H1 (cell line): Measurements from ENCODE around the gene MYL7. TPM values are rescaled to one million over a fixed set of nuclear protein-coding genes. Genes with fewer than 3 reads are reported as not detected.

Experiments used
- CTCF ChIA-PET: fragments of 300-600 bp; sonication (Branson Sonifier 250); formaldehyde crosslinking; loops from one replicate; lab custom pipeline; 2021; ENCODE audit not compliant: partially characterized antibody; lab: Charles Lee
- POLR2A ChIA-PET: fragments of 300-600 bp; sonication (Branson Sonifier 250); formaldehyde crosslinking; loops from one replicate; lab custom pipeline; 2021; ENCODE audit warnings: inconsistent platforms; ENCODE audit not compliant: partially characterized antibody; lab: Charles Lee
- DNase-seq, 2 experiments: peaks; one replicate each; pipeline versions ENCODE4 v3.0.0 to v3.0.0-alpha.2; 2010 to 2022; ENCODE audit warnings: low spot score in 2 of 2, low read depth in 1 of 2, mixed read lengths in 1 of 2
- FAIRE-seq: peaks from 2 replicates; lab custom pipeline; 2011; peaks lifted over from hg19 to GRCh38; lab: Jason Lieb, UNC
- H2AFZ ChIP-seq: 2 replicates; pipeline ENCODE4 v1.8.1; 2012; ENCODE audit warnings: low read length, inconsistent platforms
- H2AK5ac ChIP-seq: 2 replicates; pipeline ENCODE4 v1.6.1; 2013; ENCODE audit warnings: low read depth, low read length
- H2BK120ac ChIP-seq: replicated peaks from 2 replicates; pipeline ENCODE3; 2013; ENCODE audit warnings: low read depth, low read length, inconsistent platforms
- H2BK12ac ChIP-seq: 2 replicates; pipeline ENCODE4 v1.6.1; 2013; ENCODE audit warnings: low read depth, low read length
- H2BK15ac ChIP-seq: 2 replicates; pipeline ENCODE4 v1.6.1; 2013; ENCODE audit warnings: low read length
- H2BK20ac ChIP-seq: 2 replicates; pipeline ENCODE4 v1.6.1; 2013; ENCODE audit warnings: low read length
- H2BK5ac ChIP-seq: 2 replicates; pipeline ENCODE4 v1.6.1; 2013; ENCODE audit warnings: low read depth, low read length
- H3K14ac ChIP-seq: 2 replicates; pipeline ENCODE4 v1.6.1; 2013; ENCODE audit warnings: inconsistent platforms; ENCODE audit not compliant: insufficient read length
- H3K18ac ChIP-seq: 2 replicates; pipeline ENCODE4 v1.6.1; 2013; ENCODE audit warnings: low read length; ENCODE audit errors: extremely low read depth
- H3K23ac ChIP-seq: 2 replicates; pipeline ENCODE4 v1.6.1; 2013; ENCODE audit warnings: inconsistent platforms; ENCODE audit not compliant: insufficient read length
- H3K23me2 ChIP-seq: 2 replicates; pipeline ENCODE4 v1.6.1; 2013; ENCODE audit warnings: low read depth, low read length
- H3K27ac ChIP-seq: 2 replicates; pipeline ENCODE4 v1.6.1; 2011; ENCODE audit warnings: low read depth, low read length, inconsistent platforms
- H3K27me3 ChIP-seq, 4 experiments: replicated peaks in 1 of 4; 1 replicate in 1 of 4; 2 replicates in 3 of 4; pipeline versions ENCODE4 v1.6.1 to v1.8.1; 2011 to 2013; ENCODE audit warnings: low read length in 3 of 4, mild to moderate bottlenecking in 3 of 4, inconsistent platforms in 2 of 4, mixed read lengths in 2 of 4, moderate library complexity in 1 of 4; ENCODE audit not compliant: control insufficient read depth in 3 of 4, insufficient read depth in 3 of 4; ENCODE audit errors: extremely low read depth in 1 of 4
- H3K36me3 ChIP-seq, 4 experiments: 2 replicates each; pipeline versions ENCODE4 v1.6.1 to v1.8.1; 2011 to 2013; ENCODE audit warnings: mild to moderate bottlenecking in 4 of 4, low read length in 3 of 4, moderate library complexity in 2 of 4, control low read depth in 1 of 4, inconsistent platforms in 1 of 4; ENCODE audit not compliant: insufficient read depth in 4 of 4, control insufficient read depth in 2 of 4
- H3K4ac ChIP-seq: replicated peaks from 2 replicates; pipeline ENCODE3; 2013; ENCODE audit warnings: low read length, low read depth, mixed read lengths, inconsistent platforms; ENCODE audit not compliant: insufficient read length
- H3K4me1 ChIP-seq, 4 experiments: replicated peaks in 1 of 4; 1 replicate in 1 of 4; 2 replicates in 3 of 4; pipeline versions ENCODE4 v1.6.1 to v1.8.1; 2011 to 2013; ENCODE audit warnings: low read length in 3 of 4, inconsistent platforms in 2 of 4, mixed read lengths in 1 of 4; ENCODE audit not compliant: insufficient read depth in 4 of 4, control insufficient read depth in 3 of 4
- H3K4me2 ChIP-seq, 2 experiments: 2 replicates each; pipeline versions ENCODE4 v1.6.1 to v1.8.1; 2011 to 2013; ENCODE audit warnings: low read depth in 2 of 2, low read length in 2 of 2, control low read depth in 1 of 2, inconsistent platforms in 1 of 2, mild to moderate bottlenecking in 1 of 2; ENCODE audit not compliant: insufficient read depth in 1 of 2
- H3K4me3 ChIP-seq, 4 experiments: fragments of 200-600, 300-600 bp in 1 of 4; sonication (generic), shearing (Covaris generic), sonication (Bioruptor Twin) in 1 of 4; 2 replicates each; pipeline versions ENCODE4 v1.5.1 to v1.8.1; 2011 to 2016; ENCODE audit warnings: low read length in 4 of 4, low read depth in 3 of 4, control low read depth in 2 of 4, inconsistent platforms in 2 of 4, mild to moderate bottlenecking in 2 of 4, mixed read lengths in 1 of 4, moderate library complexity in 1 of 4; ENCODE audit not compliant: insufficient read depth in 2 of 4; ENCODE audit errors: extremely low read depth in 1 of 4
- H3K56ac ChIP-seq: replicated peaks from 2 replicates; pipeline ENCODE3; 2013; ENCODE audit warnings: low read depth, mild to moderate bottlenecking, mixed read lengths, low read length, inconsistent platforms; ENCODE audit not compliant: insufficient read length
- H3K79me1 ChIP-seq: 2 replicates; pipeline ENCODE4 v1.6.1; 2013; ENCODE audit warnings: low read depth, low read length, control low read depth
- H3K79me2 ChIP-seq, 2 experiments: 2 replicates each; pipeline versions ENCODE4 v1.6.1 to v1.8.1; 2012 to 2013; ENCODE audit warnings: low read length in 2 of 2, mild to moderate bottlenecking in 2 of 2, inconsistent platforms in 1 of 2; ENCODE audit not compliant: insufficient read depth in 2 of 2, control insufficient read depth in 1 of 2
- H3K9ac ChIP-seq, 4 experiments: replicated peaks in 1 of 4; 1 replicate in 1 of 4; 2 replicates in 3 of 4; pipeline versions ENCODE4 v1.6.1 to v1.8.1; 2011 to 2013; ENCODE audit warnings: low read depth in 3 of 4, low read length in 3 of 4, control low read depth in 2 of 4, mild to moderate bottlenecking in 2 of 4, moderate library complexity in 2 of 4, inconsistent platforms in 1 of 4; ENCODE audit errors: extremely low read depth in 1 of 4
- H3K9me3 ChIP-seq, 2 experiments: 2 replicates each; pipeline versions ENCODE4 v1.6.1 to v1.8.1; 2012 to 2013; ENCODE audit warnings: mild to moderate bottlenecking in 2 of 2, moderate library complexity in 2 of 2, control low read depth in 1 of 2, inconsistent platforms in 1 of 2, low read depth in 1 of 2, low read length in 1 of 2, mixed read lengths in 1 of 2; ENCODE audit not compliant: insufficient read depth in 2 of 2
- H4K20me1 ChIP-seq, 2 experiments: replicated peaks in 1 of 2; 2 replicates each; pipeline versions ENCODE3 to v1.8.1; 2011 to 2013; ENCODE audit warnings: inconsistent platforms in 2 of 2, low read length in 2 of 2, mild to moderate bottlenecking in 1 of 2; ENCODE audit not compliant: insufficient read depth in 2 of 2, control insufficient read depth in 1 of 2
- H4K5ac ChIP-seq: 2 replicates; pipeline ENCODE4 v1.6.1; 2013; ENCODE audit warnings: low read length, low read depth, mixed read lengths, inconsistent platforms; ENCODE audit not compliant: insufficient read length
- H4K8ac ChIP-seq: 2 replicates; pipeline ENCODE4 v1.8.0; 2013; ENCODE audit warnings: mild to moderate bottlenecking, moderate library complexity, low read length, inconsistent platforms; ENCODE audit not compliant: insufficient read depth; ENCODE audit errors: extremely low read depth
- H4K91ac ChIP-seq: replicated peaks from 2 replicates; pipeline ENCODE3; 2013; ENCODE audit warnings: low read length, mixed read lengths, inconsistent platforms; ENCODE audit not compliant: insufficient read length
- BACH1 ChIP-seq: IDR thresholded peaks from 2 replicates; pipeline ENCODE4 v1.6.1; 2012; ENCODE audit warnings: low read length, improper control_type of control experiment
- CBX8 ChIP-seq: fragments of 300-800, 300-1000 bp; sonication (generic); IDR thresholded peaks from 2 replicates; pipeline ENCODE4 v1.7.1; 2016; ENCODE audit warnings: low read depth, low read length, borderline replicate concordance
- CEBPB ChIP-seq: IDR thresholded peaks from 2 replicates; pipeline ENCODE4 v1.6.1; 2012; ENCODE audit warnings: low read depth, low read length
- CHD1 ChIP-seq: IDR thresholded peaks from 2 replicates; pipeline ENCODE4 v1.6.1; 2012; ENCODE audit warnings: low read depth, low read length, improper control_type of control experiment
- HDAC6 ChIP-seq: IDR thresholded peaks from one replicate; pipeline ENCODE4 v1.7.1; 2012; ENCODE audit warnings: low read depth, mild to moderate bottlenecking, inconsistent platforms, low read length, moderate library complexity
- RNF2 ChIP-seq: fragments of 200-900, 300-1000 bp; sonication (generic); IDR thresholded peaks from 2 replicates; pipeline ENCODE4 v1.7.1; 2016; ENCODE audit warnings: borderline replicate concordance, low read depth, mild to moderate bottlenecking, antibody characterized with exemption, low read length; ENCODE audit not compliant: poor library complexity, severe bottlenecking; ENCODE audit errors: missing control alignments
- RXRA ChIP-seq: IDR thresholded peaks from 2 replicates; pipeline ENCODE4 v1.6.1; 2011; ENCODE audit warnings: low read depth, mild to moderate bottlenecking, low read length, moderate library complexity; ENCODE audit not compliant: insufficient read depth
- SIN3A ChIP-seq, 2 experiments: IDR thresholded peaks in 1 of 2; conservative IDR thresholded peaks in 1 of 2; 2 replicates each; pipeline ENCODE4 v1.6.1; 2011 to 2012; ENCODE audit warnings: low read length in 2 of 2, improper control_type of control experiment in 1 of 2, low read depth in 1 of 2, mild to moderate bottlenecking in 1 of 2
- SRF ChIP-seq: IDR thresholded peaks from 2 replicates; pipeline ENCODE4 v1.6.1; 2011; ENCODE audit warnings: mild to moderate bottlenecking, low read depth, low read length, moderate library complexity
- TCF12 ChIP-seq: IDR thresholded peaks from 2 replicates; pipeline ENCODE4 v1.6.1; 2011; ENCODE audit warnings: low read depth, mild to moderate bottlenecking, low read length
- ZNF274 ChIP-seq: IDR thresholded peaks from 2 replicates; pipeline ENCODE4 v1.7.0; 2012; ENCODE audit warnings: low read length, borderline replicate concordance; ENCODE audit errors: extremely low read depth
- WGBS, 2 experiments: shearing (Covaris generic) in 1 of 2; methylation state at CpG; one replicate each; pipeline versions ENCODE4 v1.1.6 to v1.1.7; 2013 to 2015; ENCODE audit warnings: low lambda C conversion rate in 2 of 2, mixed read lengths in 2 of 2, inconsistent platforms in 1 of 2, low coverage in 1 of 2, missing lambda C conversion rate in 1 of 2; ENCODE audit not compliant: insufficient replicate concordance in 2 of 2, insufficient coverage in 1 of 2, insufficient read length in 1 of 2; ENCODE audit errors: extremely low coverage in 1 of 2, missing lambda C conversion rate in 1 of 2; 5-methylcytosine and 5-hydroxymethylcytosine counted together
- polyA plus RNA-seq, 7 experiments: library from polyadenylated mRNA; depleted of rRNA in 3 of 7; stranded (reverse) in 5 of 7; unstranded in 2 of 7; fragments of >200 nt in 5 of 7; fragments of 200-250 nt in 2 of 7; gene quantifications; 1 replicate in 5 of 7; 2 replicates in 1 of 7; 4 replicates in 1 of 7; pipeline versions ENCODE4 v1.2.1 to v1.2.3, GENCODE V29; 2011 to 2013; ENCODE audit warnings: missing spikeins in 2 of 7, mixed read lengths in 2 of 7
- total RNA-seq: library from RNA; stranded (reverse); fragmentation: NEBNext Ultra II Directional; extraction: Animal tissue kit (Norgen Biotek cat#: 25700); gene quantifications from 2 replicates; pipeline ENCODE4 v1.2.1, GENCODE V29; 2021
- TF ChIP-seq, protein P1 (sequence below): IDR thresholded peaks from 2 replicates; pipeline ENCODE4 v1.6.1; 2011; ENCODE audit warnings: low read length, improper control_type of control experiment

The MYL7 gene
- total and polyA plus RNA-seq, 2 of the 8 experiments (the other 6 are each of a cell fraction or from before 2014, with no cell fraction given) = 3.3 to 3.4 TPM

DNA sequence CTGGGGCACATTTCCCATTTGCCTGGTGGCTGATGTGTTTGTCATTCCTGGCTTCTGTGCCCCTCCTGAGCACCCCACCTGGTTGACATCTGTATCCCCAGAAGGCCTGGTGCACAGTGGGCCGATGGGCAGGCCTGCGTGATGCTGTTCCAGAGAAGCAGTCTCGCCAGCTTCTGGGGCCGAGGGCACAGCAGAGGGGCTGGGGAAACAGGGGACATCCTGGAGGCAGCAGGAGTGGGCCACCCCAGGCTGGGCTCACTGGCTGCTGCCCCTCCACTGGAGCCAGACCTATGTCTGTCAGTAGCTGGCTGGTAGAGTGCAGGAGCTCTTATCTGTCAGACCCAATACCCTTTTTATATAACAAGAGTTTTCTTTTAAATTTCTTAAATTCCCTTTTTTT is 896 bp upstream of the MYL7 start:
- no peaks in the 10 kb centered on the region for H3K79me1 ChIP-seq
- no peak overlapping the region for H2BK120ac ChIP-seq
- H3K27ac ChIP-seq = no peak overlapping the region
- H4K8ac ChIP-seq = no peak overlapping the region
- H3K14ac ChIP-seq = no peak overlapping the region
- CTCF ChIA-PET = interaction anchor here (0.6 to 4.5 kb wide), 6 partner anchors 11 to 72 kb away, joined by 3 to 27 read pairs (median 4); partner anchors contain the start of gene POLD2
- no peak overlapping the region for H3K56ac ChIP-seq
- POLR2A ChIA-PET = interaction anchor here (0.5 to 1.2 kb wide), 4 partner anchors 11 to 433 kb away, joined by 3 read pairs; partner anchors contain the start of gene POLD2
- DNase-seq (no peak), FAIRE-seq (no peak)
- no peak overlapping the region for H2BK5ac ChIP-seq
- no peaks in the 10 kb centered on the region for H3K9me3 ChIP-seq
- H3K4me1 ChIP-seq = peaks cover 0 to 16% (median 7%) of the 10 kb centered on the region in 4 experiments; a peak in 4 of 7 replicates
- no peak overlapping the region for H2AK5ac ChIP-seq
- H2BK15ac ChIP-seq = no peak overlapping the region
- no peak overlapping the region for H3K23ac ChIP-seq
- no peak overlapping the region for H3K4me3 ChIP-seq
- 88% methylated on average over 4 of the region's 4 CpGs; no CpG with 5 or more reads in 1 of the 2 experiments for WGBS, 2 experiments
- peaks cover 13 to 27% (median 22%) of the 10 kb centered on the region in 4 experiments for H3K27me3 ChIP-seq
- no peaks in the 10 kb centered on the region for H3K36me3 ChIP-seq
- no peak overlapping the region for H3K9ac ChIP-seq
- H2BK20ac ChIP-seq = no peak overlapping the region
- no peak overlapping the region for H3K4me2 ChIP-seq
- no peak overlapping the region for H3K18ac ChIP-seq
- H4K20me1 ChIP-seq = no peaks in the 10 kb centered on the region
- H4K91ac ChIP-seq = no peak overlapping the region
- H4K5ac ChIP-seq = no peak overlapping the region
- H2AFZ ChIP-seq = no peak overlapping the region
- no peak overlapping the region for H2BK12ac ChIP-seq
- no peak overlapping the region for H3K4ac ChIP-seq
- peaks cover 8% of the 10 kb centered on the region; the same call in 1 of the 2 replicates for H3K23me2 ChIP-seq
- no peaks in the 10 kb centered on the region for H3K79me2 ChIP-seq
- TF ChIP-seq CEBPB (no peak), CHD1 (no peak), BACH1 (no peak), HDAC6 (no peak), RNF2 (no peak), ZNF274 (no peak), SRF (no peak), TCF12 (no peak), RXRA (no peak), SIN3A (conservative IDR thresholded peaks at IDR 0.05 in 1 of 2, IDR thresholded peaks at IDR 0.05 in 1 of 2; ENCODE audit: low read depth in 1 of 2, low read length in 2 of 2) (no peak), CBX8 (no peak)
- TF ChIP-seq, protein P1, sequence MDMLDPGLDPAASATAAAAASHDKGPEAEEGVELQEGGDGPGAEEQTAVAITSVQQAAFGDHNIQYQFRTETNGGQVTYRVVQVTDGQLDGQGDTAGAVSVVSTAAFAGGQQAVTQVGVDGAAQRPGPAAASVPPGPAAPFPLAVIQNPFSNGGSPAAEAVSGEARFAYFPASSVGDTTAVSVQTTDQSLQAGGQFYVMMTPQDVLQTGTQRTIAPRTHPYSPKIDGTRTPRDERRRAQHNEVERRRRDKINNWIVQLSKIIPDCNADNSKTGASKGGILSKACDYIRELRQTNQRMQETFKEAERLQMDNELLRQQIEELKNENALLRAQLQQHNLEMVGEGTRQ = no peak
